Measurements from ENCODE around the gene CAMK1D.

CAMK1D gene

GRCh38 chr10:12665501-12665900, 316.2 kb downstream of the CAMK1D start:
- no peak for DNase-seq

DNA sequence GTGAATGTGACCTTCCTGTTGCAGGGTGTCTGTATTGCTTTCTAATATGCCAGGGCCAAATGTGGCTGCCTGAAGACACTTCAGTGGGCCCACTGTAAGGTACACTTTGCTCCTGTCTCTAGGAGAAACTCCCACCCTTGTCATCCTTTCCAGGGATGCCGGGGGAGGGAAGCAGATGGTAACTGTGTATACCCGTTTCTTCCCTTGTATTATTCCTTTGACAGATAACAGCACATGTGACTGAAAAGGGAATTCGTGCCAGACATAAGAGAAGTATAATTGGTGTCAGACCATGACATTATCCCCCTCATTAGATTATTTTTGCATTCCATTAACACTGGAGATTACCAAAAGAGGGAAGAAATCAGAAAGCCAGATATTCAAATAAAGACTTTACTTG, 317.7 kb downstream of the CAMK1D start:
- DNase-seq: no peak

- DNase-seq: no peak
Observed at GRCh38 chr10:12668634-12669033, 319.3 kb downstream of the CAMK1D start.

GRCh38 chr10:12670004-12670403, 320.7 kb downstream of the CAMK1D start:
- DNase-seq: no peak

GRCh38 chr10:12675186-12675585, 325.8 kb downstream of the CAMK1D start:
- DNase-seq: no peak

GRCh38 chr10:12679636-12680035, 330.3 kb downstream of the CAMK1D start:
- DNase-seq: no peak

- no peak for DNase-seq
Observed at GRCh38 chr10:12681252-12681651, 331.9 kb downstream of the CAMK1D start.

DNA sequence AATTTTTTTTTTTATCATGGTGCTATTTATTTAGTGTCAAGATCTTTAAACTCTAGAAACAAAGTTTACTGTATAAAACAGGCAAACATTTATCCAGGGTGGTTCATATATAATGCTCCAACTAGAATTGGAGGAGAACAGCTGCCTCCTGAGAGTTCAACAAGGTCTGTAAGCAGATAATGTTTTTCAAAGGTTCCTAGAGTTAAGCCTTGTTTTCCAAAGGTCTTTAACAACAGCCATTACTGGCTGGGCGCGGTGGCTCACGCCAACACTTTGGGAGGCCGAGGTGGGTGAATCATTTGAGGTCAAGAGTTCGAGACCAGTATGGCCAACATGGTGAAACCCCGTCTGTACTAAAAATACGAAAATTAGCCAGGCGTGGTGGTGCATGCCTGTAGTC, 335.4 kb downstream of the CAMK1D start:
- no peak for DNase-seq

- DNase-seq: no peak
Observed at GRCh38 chr10:12685261-12686058, 336.1 kb downstream of the CAMK1D start.

- DNase-seq: no peak
Observed at GRCh38 chr10:12687996-12688395, 338.6 kb downstream of the CAMK1D start.

DNA sequence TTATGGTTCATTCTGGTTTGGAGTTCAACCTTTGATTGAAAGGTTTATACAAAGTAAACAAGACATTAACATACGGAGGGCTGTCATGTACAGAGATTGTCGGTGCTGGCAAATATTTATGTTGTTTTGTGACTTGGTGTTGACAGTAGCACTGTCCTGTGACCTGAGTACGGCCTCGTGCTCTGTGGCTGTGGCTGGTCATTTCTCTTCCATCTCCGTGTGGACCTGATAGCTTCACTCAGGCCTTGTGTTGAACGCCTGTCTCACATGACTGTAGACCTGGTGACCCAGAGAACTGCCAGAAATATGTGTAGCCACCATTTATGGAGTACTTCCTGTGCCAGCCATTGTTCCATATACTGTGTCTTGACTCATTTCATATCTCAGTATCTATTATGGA, 340.5 kb downstream of the CAMK1D start:
- DNase-seq: no peak

- no peak for DNase-seq
Observed at GRCh38 chr10:12690525-12691126, 341.3 kb downstream of the CAMK1D start.

DNA sequence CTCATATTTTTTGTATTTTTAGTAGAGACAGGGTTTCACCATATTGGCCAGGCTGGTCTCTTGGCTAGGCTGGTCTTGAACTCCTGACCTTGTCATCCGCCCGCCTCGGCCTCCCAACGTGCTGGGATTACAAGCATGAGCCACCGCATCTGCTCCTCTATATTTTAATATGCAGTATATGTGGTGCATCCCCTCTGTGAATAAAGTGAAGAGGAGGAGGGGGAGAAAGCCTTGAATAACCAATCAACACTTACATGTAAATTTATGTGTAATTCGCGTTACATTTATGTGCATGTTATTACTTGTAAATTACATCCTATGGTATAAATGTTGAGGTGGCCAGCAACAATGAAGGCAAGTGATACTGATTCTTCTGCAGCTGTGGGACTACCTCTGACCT, 342.2 kb downstream of the CAMK1D start:
- no peak for DNase-seq

GRCh38 chr10:12697764-12698163, 348.4 kb downstream of the CAMK1D start:
- no peak for DNase-seq

- DNase-seq: no peak
Observed at GRCh38 chr10:12699258-12699700, 349.9 kb downstream of the CAMK1D start.

- DNase-seq: no peak
Observed at GRCh38 chr10:12699781-12700556, 350.6 kb downstream of the CAMK1D start.

GRCh38 chr10:12700557-12700874, 351.2 kb downstream of the CAMK1D start:
- no peak for DNase-seq

GRCh38 chr10:12701696-12702095, 352.3 kb downstream of the CAMK1D start:
- DNase-seq: no peak

GRCh38 chr10:12702215-12702770, 352.9 kb downstream of the CAMK1D start:
- no peak for DNase-seq

GRCh38 chr10:12703126-12703525, 353.8 kb downstream of the CAMK1D start:
- no peak for DNase-seq

- DNase-seq: no peak
Observed at GRCh38 chr10:12703813-12704212, 354.5 kb downstream of the CAMK1D start.

- no peak for DNase-seq
Observed at GRCh38 chr10:12704488-12704887, 355.1 kb downstream of the CAMK1D start.

- no peak for DNase-seq
Observed at GRCh38 chr10:12705943-12706342, 356.6 kb downstream of the CAMK1D start.

Data from GF-D8 (cell line).